ENCODE data around the gene NEU1. TPM values are rescaled to one million over a fixed set of nuclear protein-coding genes. Genes with fewer than 3 reads are reported as not detected.

NEU1 gene
- total RNA-seq, 1 donor from 2014 or later: 26.0 TPM

- Histone ChIP-seq H3K36me3 (peaks cover 0 to 98% of the 10 kb centered on the region in 2 donors), H3K4me1 (no peaks in the 10 kb centered on the region), H3K9me3 (no peaks in the 10 kb centered on the region), H3K27me3 (no peaks in the 10 kb centered on the region), H3K4me3 (no peak overlapping the region), H3K27ac (no peak overlapping the region)
- DNase-seq (ENCODE audit: extremely low spot score in 2 of 2): peak in 1 of 2 donors; percentile 90
- TF ChIP-seq POLR2AphosphoS5 (IDR thresholded peaks at IDR 0.05; ENCODE audit: insufficient read depth in 1 of 2, low read depth in 1 of 2) (no peak), POLR2A (IDR thresholded peaks at IDR 0.05) (no peak), CTCF (IDR thresholded peaks at IDR 0.05) (no peak)
- intact Hi-C loops (cut with DNase I): no loop called here
Measured at GRCh38 chr6:31884528-31885035, 22.0 kb upstream of the NEU1 start.

- no peaks in the 10 kb centered on the region for H3K9me3 ChIP-seq
- H3K4me3 ChIP-seq: no peak overlapping the region
- no peaks in the 10 kb centered on the region for H3K4me1 ChIP-seq
- H3K27ac ChIP-seq: no peak overlapping the region
- intact Hi-C loops (cut with DNase I): no loop called here
- H3K36me3 ChIP-seq: peaks cover 0 to 91% of the 10 kb centered on the region in 2 donors
- peak in 1 of 2 donors; percentile 84 for DNase-seq (ENCODE audit: extremely low spot score in 2 of 2)
- TF ChIP-seq CTCF (IDR thresholded peaks at IDR 0.05) (no peak), POLR2A (IDR thresholded peaks at IDR 0.05) (no peak), POLR2AphosphoS5 (IDR thresholded peaks at IDR 0.05; ENCODE audit: insufficient read depth in 1 of 2, low read depth in 1 of 2) (no peak)
- H3K27me3 ChIP-seq: no peaks in the 10 kb centered on the region
Measured at GRCh38 chr6:31883676-31884075, 21.1 kb upstream of the NEU1 start.

GRCh38 chr6:31882344-31882743 is 19.7 kb upstream of the NEU1 start:
- Histone ChIP-seq H3K4me3 (no peak overlapping the region), H3K9me3 (no peaks in the 10 kb centered on the region), H3K4me1 (no peaks in the 10 kb centered on the region), H3K27ac (no peak overlapping the region), H3K27me3 (no peaks in the 10 kb centered on the region), H3K36me3 (peaks cover 0 to 79% of the 10 kb centered on the region in 2 donors)
- DNase-seq (ENCODE audit: extremely low spot score in 2 of 2): peak in 1 of 2 donors; percentile 89
- no peak for TF ChIP-seq CTCF (IDR thresholded peaks at IDR 0.05)
- no peak for TF ChIP-seq POLR2AphosphoS5 (IDR thresholded peaks at IDR 0.05; ENCODE audit: insufficient read depth in 1 of 2, low read depth in 1 of 2)
- no peak for TF ChIP-seq POLR2A (IDR thresholded peaks at IDR 0.05)
- intact Hi-C loops (cut with DNase I): no loop called here

- Histone ChIP-seq H3K4me1 (no peaks in the 10 kb centered on the region), H3K36me3 (peaks cover 0 to 69% of the 10 kb centered on the region in 2 donors), H3K4me3 (no peak overlapping the region), H3K27ac (no peak overlapping the region), H3K27me3 (no peaks in the 10 kb centered on the region), H3K9me3 (no peaks in the 10 kb centered on the region)
- intact Hi-C loops (cut with DNase I): no loop called here
- peak in 1 of 2 donors; percentile 77 for DNase-seq (ENCODE audit: extremely low spot score in 2 of 2)
- no peak for TF ChIP-seq POLR2A (IDR thresholded peaks at IDR 0.05)
Measured at GRCh38 chr6:31881136-31881859, 18.7 kb upstream of the NEU1 start.

GRCh38 chr6:31880616-31881015 is 18.0 kb upstream of the NEU1 start:
- peaks cover 0 to 63% of the 10 kb centered on the region in 2 donors for H3K36me3 ChIP-seq
- intact Hi-C loops (cut with DNase I): no loop called here
- H3K4me1 ChIP-seq: no peaks in the 10 kb centered on the region
- H3K27ac ChIP-seq: no peak overlapping the region
- H3K4me3 ChIP-seq: no peak overlapping the region
- no peak for DNase-seq (ENCODE audit: extremely low spot score in 2 of 2)
- no peaks in the 10 kb centered on the region for H3K27me3 ChIP-seq
- no peak for TF ChIP-seq POLR2A (IDR thresholded peaks at IDR 0.05)
- TF ChIP-seq POLR2AphosphoS5 (IDR thresholded peaks at IDR 0.05; ENCODE audit: insufficient read depth in 1 of 2, low read depth in 1 of 2): no peak
- TF ChIP-seq CTCF (IDR thresholded peaks at IDR 0.05): no peak
- no peaks in the 10 kb centered on the region for H3K9me3 ChIP-seq

Data from vagina (tissue), 2 donors.